HepG2 (cell line): ENCODE measurements around the gene C9orf43. TPM values are rescaled to one million over a fixed set of nuclear protein-coding genes. Genes with fewer than 3 reads are reported as not detected.
A peak's percentile ranks its signal among the peaks of the same experiment; 100 is the strongest.

Experiments used
- AGO2 ChIP-seq: fragments of 200-400 bp; formaldehyde crosslinking; optimal IDR thresholded peaks from 2 replicates; pipeline ENCODE3; 2017; ENCODE audit warnings: mild to moderate bottlenecking, low read depth, low read length, moderate library complexity
- BCL6 ChIP-seq: IDR thresholded peaks from 2 replicates; pipeline ENCODE4 v1.6.1; 2016; ENCODE audit warnings: missing genetic modification reagents, missing compliant biosample characterization
- DPF2 ChIP-seq: sonication (generic); formaldehyde crosslinking; IDR thresholded peaks from 2 replicates; pipeline ENCODE4 v1.4.0; 2020; ENCODE audit warnings: mild to moderate bottlenecking, low read depth, missing genetic modification reagents, borderline replicate concordance
- EEA1 ChIP-seq: sonication (generic); formaldehyde crosslinking; IDR thresholded peaks from 2 replicates; pipeline ENCODE4 v1.5.1; 2020; ENCODE audit warnings: mild to moderate bottlenecking, missing genetic modification reagents, borderline replicate concordance
- HMG20B ChIP-seq: conservative IDR thresholded peaks from 2 replicates; pipeline ENCODE4 v1.6.1; 2016; ENCODE audit warnings: missing genetic modification reagents, missing compliant biosample characterization
- KDM6A ChIP-seq: IDR thresholded peaks from 2 replicates; pipeline ENCODE4 v1.6.1; 2016; ENCODE audit warnings: low read depth
- PPARG ChIP-seq: conservative IDR thresholded peaks from 2 replicates; pipeline ENCODE4 v1.6.1; 2016; ENCODE audit warnings: missing biosample characterization, missing genetic modification reagents
- PRMT3 ChIP-seq: sonication (generic); formaldehyde crosslinking; IDR thresholded peaks from 2 replicates; pipeline ENCODE4 v1.8.1; 2022; ENCODE audit warnings: low read depth, mild to moderate bottlenecking, moderate library complexity, missing genetic modification reagents, borderline replicate concordance
- RCOR2 ChIP-seq: IDR thresholded peaks from 2 replicates; pipeline ENCODE4 v1.6.1; 2016; ENCODE audit warnings: missing biosample characterization, missing genetic modification reagents
- RFXAP ChIP-seq: sonication (generic); formaldehyde crosslinking; IDR thresholded peaks from 2 replicates; pipeline ENCODE4 v1.4.0; 2020; ENCODE audit warnings: missing genetic modification reagents, borderline replicate concordance
- SCMH1 ChIP-seq: sonication (generic); formaldehyde crosslinking; IDR thresholded peaks from 2 replicates; pipeline ENCODE4 v1.9.0; 2021; ENCODE audit warnings: missing genetic modification reagents, mild to moderate bottlenecking, borderline replicate concordance
- TAF1 ChIP-seq: sonication (generic); formaldehyde crosslinking; IDR thresholded peaks from 2 replicates; pipeline ENCODE4 v1.4.0; 2020; ENCODE audit warnings: missing genetic modification reagents
- ZFP1 ChIP-seq: IDR thresholded peaks from 2 replicates; pipeline ENCODE4 v1.6.1; 2016
- ZNF136 ChIP-seq: sonication (generic); formaldehyde crosslinking; IDR thresholded peaks from 2 replicates; pipeline ENCODE4 v1.8.1; 2022; ENCODE audit warnings: low read depth, mild to moderate bottlenecking, moderate library complexity, missing genetic modification reagents
- ZNF20 ChIP-seq: sonication (generic); formaldehyde crosslinking; IDR thresholded peaks from 2 replicates; pipeline ENCODE4 v1.4.0; 2020; ENCODE audit warnings: mild to moderate bottlenecking, moderate library complexity, missing genetic modification reagents
- ZNF44 ChIP-seq: sonication (generic); formaldehyde crosslinking; IDR thresholded peaks from 2 replicates; pipeline ENCODE4 v1.5.1; 2020; ENCODE audit warnings: mild to moderate bottlenecking, missing genetic modification reagents
- ZNF484 ChIP-seq: sonication (generic); formaldehyde crosslinking; IDR thresholded peaks from 2 replicates; pipeline ENCODE4 v1.5.1; 2020; ENCODE audit warnings: mild to moderate bottlenecking, low read depth, missing genetic modification reagents, borderline replicate concordance
- ZNF652 ChIP-seq: IDR thresholded peaks from 2 replicates; pipeline ENCODE4 v1.6.1; 2016; ENCODE audit warnings: low read depth, borderline replicate concordance
- ZNF816 ChIP-seq: sonication (generic); formaldehyde crosslinking; IDR thresholded peaks from 2 replicates; pipeline ENCODE4 v1.8.0; 2022; ENCODE audit warnings: missing genetic modification reagents, mild to moderate bottlenecking, borderline replicate concordance
- polyA plus RNA-seq, 8 experiments: library from polyadenylated mRNA; depleted of rRNA in 3 of 8; stranded (reverse) in 7 of 8; unstranded in 1 of 8; fragments of >200 nt; fragmentation: Illumina TruSeq in 4 of 8; extraction: Trizol in 4 of 8; gene quantifications; 2 replicates each; pipeline versions ENCODE4 v1.2.1 to v1.2.3, GENCODE V29; 2011 to 2016; ENCODE audit warnings: low read depth in 4 of 8, missing spikeins in 1 of 8, mixed read lengths in 1 of 8; ENCODE audit not compliant: insufficient read depth in 1 of 8
- total RNA-seq, 5 experiments: library from RNA; depleted of rRNA; stranded (reverse); fragments of >200 nt; fragmentation: Illumina TruSeq; extraction: Trizol; gene quantifications; 2 replicates each; pipeline ENCODE4 v1.2.3, GENCODE V29; 2016; ENCODE audit warnings: low read depth in 1 of 5
- TF ChIP-seq, protein P1 (sequence below): IDR thresholded peaks from 2 replicates; pipeline ENCODE4 v1.6.1; 2016; ENCODE audit warnings: mild to moderate bottlenecking, missing biosample characterization, missing genetic modification reagents
- TF ChIP-seq, protein P2 (sequence below): sonication (generic); formaldehyde crosslinking; IDR thresholded peaks from 2 replicates; pipeline ENCODE4 v1.4.0; 2020; ENCODE audit warnings: missing genetic modification reagents, borderline replicate concordance

Gene C9orf43
- total and polyA plus RNA-seq, 2 of the 13 experiments (the other 11 are each of a cell fraction or from before 2014, with no cell fraction given), result 0.24 to 0.31 TPM

DNA sequence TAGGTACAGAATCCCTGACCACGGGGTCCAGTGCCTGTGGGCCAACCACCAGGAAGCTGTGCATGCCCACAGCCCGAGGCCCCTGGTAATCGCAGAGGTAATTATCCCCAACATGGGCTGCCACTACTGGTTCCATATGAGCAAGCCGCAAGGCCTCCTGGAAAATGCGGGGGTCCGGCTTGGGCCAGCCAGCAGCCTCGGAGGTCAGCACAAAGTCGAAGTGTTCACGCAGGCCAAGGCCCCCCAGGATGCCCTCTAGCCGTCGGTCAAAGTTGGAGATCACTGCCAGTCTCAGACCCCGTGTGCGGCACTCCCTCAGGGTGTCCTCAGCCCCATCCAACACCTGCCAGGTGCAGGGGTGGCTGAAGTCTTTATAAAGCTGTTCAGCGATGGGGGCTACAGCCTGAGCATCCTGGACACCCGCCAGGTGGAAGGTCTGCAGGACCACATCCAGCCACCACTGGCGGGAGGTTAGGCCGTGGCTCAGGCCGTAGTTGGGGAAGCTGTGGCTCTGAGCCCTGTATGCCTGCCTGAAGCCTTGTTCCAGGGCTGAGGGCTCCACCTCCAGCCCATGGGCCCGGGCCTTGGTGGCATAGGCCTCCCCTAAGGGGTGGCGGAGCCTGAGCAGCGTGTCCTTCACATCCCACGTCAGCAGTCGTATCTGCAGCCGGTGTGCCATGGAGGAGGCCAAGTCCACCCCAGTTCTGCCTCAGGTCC is 36.7 kb upstream of the C9orf43 start (continued):
- TF ChIP-seq DPF2 (CRISPR knock-in tag), result no peak
- TF ChIP-seq SCMH1 (CRISPR knock-in tag), result no peak
- no peak for TF ChIP-seq ZNF816 (CRISPR knock-in tag)
- TF ChIP-seq, protein P1, sequence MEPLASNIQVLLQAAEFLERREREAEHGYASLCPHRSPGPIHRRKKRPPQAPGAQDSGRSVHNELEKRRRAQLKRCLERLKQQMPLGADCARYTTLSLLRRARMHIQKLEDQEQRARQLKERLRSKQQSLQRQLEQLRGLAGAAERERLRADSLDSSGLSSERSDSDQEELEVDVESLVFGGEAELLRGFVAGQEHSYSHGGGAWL, result no peak
- peak; percentile 55 for TF ChIP-seq AGO2
- no peak for TF ChIP-seq ZNF44 (CRISPR knock-in tag)
- no peak for TF ChIP-seq ZNF136 (CRISPR knock-in tag)
- no peak for TF ChIP-seq ZNF484 (CRISPR knock-in tag)
- TF ChIP-seq ZFP1, result no peak
- no peak for TF ChIP-seq PRMT3 (CRISPR knock-in tag)
- no peak for TF ChIP-seq ZNF20 (CRISPR knock-in tag)
- TF ChIP-seq, protein P2, sequence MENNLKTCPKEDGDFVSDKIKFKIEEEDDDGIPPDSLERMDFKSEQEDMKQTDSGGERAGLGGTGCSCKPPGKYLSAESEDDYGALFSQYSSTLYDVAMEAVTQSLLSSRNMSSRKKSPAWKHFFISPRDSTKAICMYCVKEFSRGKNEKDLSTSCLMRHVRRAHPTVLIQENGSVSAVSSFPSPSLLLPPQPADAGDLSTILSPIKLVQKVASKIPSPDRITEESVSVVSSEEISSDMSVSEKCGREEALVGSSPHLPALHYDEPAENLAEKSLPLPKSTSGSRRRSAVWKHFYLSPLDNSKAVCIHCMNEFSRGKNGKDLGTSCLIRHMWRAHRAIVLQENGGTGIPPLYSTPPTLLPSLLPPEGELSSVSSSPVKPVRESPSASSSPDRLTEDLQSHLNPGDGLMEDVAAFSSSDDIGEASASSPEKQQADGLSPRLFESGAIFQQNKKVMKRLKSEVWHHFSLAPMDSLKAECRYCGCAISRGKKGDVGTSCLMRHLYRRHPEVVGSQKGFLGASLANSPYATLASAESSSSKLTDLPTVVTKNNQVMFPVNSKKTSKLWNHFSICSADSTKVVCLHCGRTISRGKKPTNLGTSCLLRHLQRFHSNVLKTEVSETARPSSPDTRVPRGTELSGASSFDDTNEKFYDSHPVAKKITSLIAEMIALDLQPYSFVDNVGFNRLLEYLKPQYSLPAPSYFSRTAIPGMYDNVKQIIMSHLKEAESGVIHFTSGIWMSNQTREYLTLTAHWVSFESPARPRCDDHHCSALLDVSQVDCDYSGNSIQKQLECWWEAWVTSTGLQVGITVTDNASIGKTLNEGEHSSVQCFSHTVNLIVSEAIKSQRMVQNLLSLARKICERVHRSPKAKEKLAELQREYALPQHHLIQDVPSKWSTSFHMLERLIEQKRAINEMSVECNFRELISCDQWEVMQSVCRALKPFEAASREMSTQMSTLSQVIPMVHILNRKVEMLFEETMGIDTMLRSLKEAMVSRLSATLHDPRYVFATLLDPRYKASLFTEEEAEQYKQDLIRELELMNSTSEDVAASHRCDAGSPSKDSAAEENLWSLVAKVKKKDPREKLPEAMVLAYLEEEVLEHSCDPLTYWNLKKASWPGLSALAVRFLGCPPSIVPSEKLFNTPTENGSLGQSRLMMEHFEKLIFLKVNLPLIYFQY (CRISPR knock-in tag), result no peak
- no peak for TF ChIP-seq TAF1 (CRISPR knock-in tag)
- TF ChIP-seq BCL6 (CRISPR knock-in tag), result no peak
- no peak for TF ChIP-seq ZNF652 (CRISPR knock-in tag)
- TF ChIP-seq HMG20B (CRISPR knock-in tag), result no peak
- TF ChIP-seq PPARG (CRISPR knock-in tag), result no peak
- TF ChIP-seq RFXAP (CRISPR knock-in tag), result no peak
- TF ChIP-seq KDM6A (CRISPR knock-in tag), result no peak
- no peak for TF ChIP-seq EEA1
- no peak for TF ChIP-seq RCOR2 (CRISPR knock-in tag)
